Aorta (tissue), 5 donors: ENCODE measurements around the gene CPXM2. TPM values are rescaled to one million over a fixed set of nuclear protein-coding genes. Genes with fewer than 3 reads are reported as not detected.

Experiments used
- ATAC-seq: fragments of 200-7000 bp; cut with Tn5 transposase; one replicate; pipeline ENCODE4 v1.9.1; 2022; ENCODE audit warnings: moderate library complexity; ENCODE audit not compliant: low FRiP score
- DNase-seq, 2 donors: peaks; one replicate each; pipeline ENCODE4 v3.0.0-alpha.2; 2020
- H3K27ac ChIP-seq, 2 donors: one replicate each; pipeline ENCODE4 v1.5.1; 2013; ENCODE audit warnings: low read length in 2 of 2, mild to moderate bottlenecking in 2 of 2, moderate library complexity in 2 of 2, control low read depth in 1 of 2, inconsistent platforms in 1 of 2, low read depth in 1 of 2
- H3K27me3 ChIP-seq, 2 donors: one replicate each; pipeline ENCODE4 v1.6.1; 2013; ENCODE audit warnings: control low read depth in 1 of 2, low read length in 1 of 2, mild to moderate bottlenecking in 1 of 2, moderate library complexity in 1 of 2; ENCODE audit not compliant: insufficient read depth in 2 of 2, control insufficient read depth in 1 of 2
- H3K36me3 ChIP-seq, 2 donors: one replicate each; pipeline ENCODE4 v1.6.1; 2013; ENCODE audit warnings: control low read depth in 1 of 2, low read length in 1 of 2, mild to moderate bottlenecking in 1 of 2; ENCODE audit not compliant: insufficient read depth in 2 of 2, control insufficient read depth in 1 of 2
- H3K4me1 ChIP-seq, 2 donors: one replicate each; pipeline ENCODE4 v1.6.1; 2013; ENCODE audit warnings: low read length in 2 of 2, control low read depth in 1 of 2, mild to moderate bottlenecking in 1 of 2, moderate library complexity in 1 of 2; ENCODE audit not compliant: insufficient read depth in 2 of 2, control insufficient read depth in 1 of 2
- H3K4me3 ChIP-seq, 2 donors: one replicate each; pipeline ENCODE4 v1.5.1; 2013; ENCODE audit warnings: low read length in 2 of 2, control low read depth in 1 of 2, mild to moderate bottlenecking in 1 of 2
- H3K9me3 ChIP-seq: one replicate; pipeline ENCODE4 v1.6.1; 2013; ENCODE audit warnings: mild to moderate bottlenecking, low read length; ENCODE audit not compliant: control insufficient read depth
- WGBS, 2 donors: extraction: QIAGEN DNeasy Blood & Tissue Kit; methylation state at CpG; one replicate each; pipeline ENCODE4 v1.1.7; 2013; 5-methylcytosine and 5-hydroxymethylcytosine counted together
- intact Hi-C, 2 donors: fragments of 100-400 bp; cut with DNase I; formaldehyde crosslinking; loops; one replicate each; pipeline versions ENCODE4 v1.14.2 to v1.15.0; 2022
- polyA plus RNA-seq, 2 donors: library from polyadenylated mRNA; stranded (reverse); fragments of 200-250 nt; gene quantifications; one replicate each; pipeline ENCODE4 v1.2.3, GENCODE V29; 2013
- total RNA-seq, 2 donors: library from RNA; stranded (reverse); fragmentation: NEBNext Ultra II Directional; extraction: Animal tissue kit (Norgen Biotek cat#: 25700); gene quantifications; one replicate each; pipeline ENCODE4 v1.2.1, GENCODE V29; 2021
- donor health status: healthy with polysubstance abuse.
- donor health status: Bipolar disorder and iron deficiency.
- donor health status: DM: no; HTN: no; CAD: no.
- donor health status: DM: no; HTN: no; CAD: no.
- donor health status: DM: yes; HTN: yes; CAD: no.

CPXM2 gene
- total and polyA plus RNA-seq, 4 donors, result 43.8 to 169 (median 109) TPM

DNA sequence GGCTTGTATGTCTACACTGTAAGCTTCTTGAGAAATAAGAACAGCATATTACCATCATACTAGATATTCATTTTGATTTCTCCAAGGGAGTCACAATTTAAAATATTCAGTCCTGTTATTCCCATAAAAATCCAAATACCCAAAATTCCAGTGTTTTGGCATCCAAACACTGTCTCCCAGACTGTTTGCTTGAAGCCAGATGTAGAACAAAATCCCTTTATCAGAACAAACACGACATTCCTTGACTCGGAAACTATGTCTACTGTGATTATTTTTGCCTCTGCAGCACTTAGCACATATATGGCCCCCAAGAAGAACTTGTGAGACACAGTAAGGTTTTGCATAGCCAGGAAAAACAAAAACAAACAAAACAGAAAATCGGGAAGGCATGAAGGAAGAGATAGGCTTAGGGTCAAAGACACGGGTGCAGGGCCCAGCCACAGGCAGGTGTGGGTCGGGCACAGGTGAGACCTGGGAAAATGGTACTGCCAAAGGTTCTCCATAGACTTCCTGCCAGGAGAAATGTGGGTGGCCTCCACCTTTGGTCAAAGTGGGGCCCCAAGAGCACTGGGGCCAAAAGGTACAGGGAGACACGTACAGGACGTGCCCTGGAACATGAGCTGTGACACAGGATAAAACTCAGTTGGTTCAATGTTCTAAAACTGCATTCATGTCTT, 36.5 kb downstream of the CPXM2 start:
- Histone ChIP-seq H3K36me3 (no peaks in the 10 kb centered on the region), H3K9me3 (no peaks in the 10 kb centered on the region), H3K4me1 (peaks cover 2 to 3% of the 10 kb centered on the region in 2 donors), H3K27ac (peak overlapping the region in 1 of 2 donors; percentile 11), H3K27me3 (no peaks in the 10 kb centered on the region), H3K4me3 (no peak overlapping the region)
- 23 to 31% methylated on average over 7 of the region's 7 CpGs for WGBS, 2 donors
- no peak for ATAC-seq
- intact Hi-C loops, result loop anchor here in 1 of 2 donors (5.0 kb wide), 2 partner anchors 37 to 53 kb away; partner anchors contain the start of gene CPXM2
- no peak for DNase-seq

DNA sequence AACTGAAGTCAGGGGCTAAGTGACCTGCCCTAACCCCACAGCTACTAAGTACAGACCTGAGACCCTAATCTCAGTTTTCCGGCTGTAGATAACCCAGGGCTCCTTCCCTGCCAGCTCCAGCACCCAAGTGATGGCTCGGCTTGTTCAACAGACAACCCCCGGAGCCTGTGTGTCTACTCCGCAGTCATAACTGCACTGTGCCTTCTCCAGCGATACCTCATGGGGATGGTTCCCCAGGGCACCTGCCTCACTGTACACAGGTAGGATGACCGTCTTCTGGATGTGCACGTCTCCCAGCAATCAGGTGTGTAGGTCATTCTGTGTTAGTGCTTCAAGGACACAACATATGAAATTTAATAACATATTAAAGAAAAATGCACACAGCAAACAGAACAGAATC, 37.1 kb downstream of the CPXM2 start:
- intact Hi-C loops, result loop anchor here in 1 of 2 donors (5.0 kb wide), 1 partner anchor 33 kb away; no protein-coding TSS in a partner anchor
- Histone ChIP-seq H3K9me3 (no peaks in the 10 kb centered on the region), H3K4me3 (no peak overlapping the region), H3K36me3 (no peaks in the 10 kb centered on the region), H3K27me3 (no peaks in the 10 kb centered on the region), H3K27ac (peak overlapping the region in 1 of 2 donors; percentile 1), H3K4me1 (peaks cover 2 to 5% of the 10 kb centered on the region in 2 donors)
- WGBS, 2 donors, result 45 to 58% methylated on average over 7 of the region's 7 CpGs
- ATAC-seq, result no peak
- no peak for DNase-seq

DNA sequence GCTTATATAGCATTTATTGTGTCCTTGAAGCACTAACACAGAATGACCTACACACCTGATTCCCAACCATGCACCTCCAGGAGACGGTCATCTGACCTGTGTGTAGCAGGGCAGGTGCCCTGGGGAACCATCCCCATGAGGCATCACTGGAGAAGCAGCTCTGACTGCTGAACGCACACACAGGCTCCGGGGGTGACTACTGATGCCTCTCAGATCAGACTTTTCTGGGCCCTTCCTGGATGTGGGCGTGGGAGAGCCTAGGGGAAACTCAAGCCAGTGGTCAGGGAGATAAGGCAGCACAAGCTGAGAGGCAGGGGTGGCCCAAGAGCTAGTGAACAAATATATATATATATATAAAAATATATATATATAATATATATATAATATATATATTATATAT, 37.6 kb downstream of the CPXM2 start:
- 55% methylated on average over 4 of the region's 4 CpGs for WGBS, 2 donors
- ATAC-seq (no peak), DNase-seq (no peak)
- no peaks in the 10 kb centered on the region for H3K9me3 ChIP-seq
- H3K27me3 ChIP-seq, result no peaks in the 10 kb centered on the region
- H3K27ac ChIP-seq, result no peak overlapping the region
- H3K4me3 ChIP-seq, result no peak overlapping the region
- H3K4me1 ChIP-seq, result peaks cover 2 to 5% of the 10 kb centered on the region in 2 donors
- no peaks in the 10 kb centered on the region for H3K36me3 ChIP-seq
- intact Hi-C loops, result loop anchor here in 1 of 2 donors (5.0 kb wide), 1 partner anchor 33 kb away; no protein-coding TSS in a partner anchor

DNA sequence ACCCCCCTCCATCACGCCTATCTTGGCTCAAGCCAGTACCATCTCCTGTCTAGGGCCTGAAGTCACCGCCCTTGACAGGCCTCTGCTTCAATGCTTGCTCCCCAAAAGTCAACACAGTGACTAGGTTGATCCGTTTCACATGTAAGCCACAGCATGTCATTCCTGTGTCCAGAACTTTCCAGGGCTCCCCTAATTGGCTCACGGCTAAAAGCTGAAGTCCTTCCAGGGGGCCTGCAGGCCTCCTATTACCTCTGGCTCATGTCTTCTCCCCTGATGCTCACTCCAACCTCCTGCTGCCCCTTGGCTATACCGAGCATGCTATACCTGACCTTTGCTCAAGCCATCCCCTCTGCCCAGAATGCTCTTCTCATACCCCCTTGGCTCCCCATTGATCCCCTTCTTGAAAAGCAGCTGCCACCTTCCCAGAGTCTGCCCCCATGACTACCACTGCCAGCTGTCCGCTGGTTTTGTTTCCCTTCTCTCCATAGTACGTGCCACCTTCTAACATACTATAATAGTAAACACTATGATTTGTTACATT, 39.1 kb downstream of the CPXM2 start:
- H3K4me1 ChIP-seq, result peaks cover 2 to 7% of the 10 kb centered on the region in 2 donors
- DNase-seq (no peak), ATAC-seq (no peak)
- no peaks in the 10 kb centered on the region for H3K27me3 ChIP-seq
- H3K4me3 ChIP-seq, result no peak overlapping the region
- H3K27ac ChIP-seq, result no peak overlapping the region
- intact Hi-C loops, result loop anchor here in 1 of 2 donors (5.0 kb wide), 1 partner anchor 35 kb away; no protein-coding TSS in a partner anchor
- no peaks in the 10 kb centered on the region for H3K9me3 ChIP-seq
- WGBS, 2 donors, result 91 to 93% methylated on average over 7 of the region's 7 CpGs
- no peaks in the 10 kb centered on the region for H3K36me3 ChIP-seq

DNA sequence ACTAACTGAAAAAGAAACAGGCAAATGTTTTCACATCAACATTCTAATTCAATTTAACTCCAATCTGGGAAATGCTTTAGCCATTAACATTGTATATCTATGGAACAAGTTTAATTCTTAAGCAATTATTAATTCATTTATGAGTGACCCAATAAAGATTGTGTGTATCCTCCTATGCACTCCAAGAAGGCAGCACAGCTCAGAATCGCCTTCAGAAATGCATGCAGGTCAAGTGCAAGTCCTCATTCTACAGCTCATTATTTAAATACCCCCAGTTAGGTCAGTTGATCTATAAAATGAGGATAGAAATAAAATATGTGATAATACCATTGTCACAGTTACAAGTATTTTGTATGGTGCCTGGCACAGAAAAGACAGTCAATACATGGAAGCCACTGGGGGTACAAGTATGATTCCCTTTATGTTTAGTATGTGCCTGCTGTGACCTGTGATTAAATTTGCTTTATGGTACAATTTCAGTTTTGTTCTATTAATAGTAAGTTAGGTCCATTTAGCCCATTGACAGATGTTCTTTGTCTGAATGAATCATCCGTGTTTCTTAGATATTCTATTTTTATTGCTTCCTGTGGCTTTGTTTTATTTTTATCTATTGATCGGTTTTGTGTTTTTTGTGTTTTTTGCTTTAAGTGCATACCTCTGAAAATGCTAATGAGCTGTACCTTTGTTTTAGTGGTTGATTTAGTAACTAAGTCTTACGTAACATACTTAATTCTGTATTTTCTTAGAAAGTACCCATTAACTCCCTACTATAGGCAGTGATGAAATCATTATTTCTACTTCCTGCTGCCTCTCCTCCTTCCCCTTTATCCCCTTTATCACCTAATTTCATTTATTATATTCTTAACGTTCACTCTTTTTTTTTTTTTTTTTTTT, 42.8 kb downstream of the CPXM2 start:
- Histone ChIP-seq H3K9me3 (no peaks in the 10 kb centered on the region), H3K27me3 (no peaks in the 10 kb centered on the region), H3K36me3 (no peaks in the 10 kb centered on the region), H3K4me3 (no peak overlapping the region), H3K4me1 (peaks cover 2 to 10% of the 10 kb centered on the region in 2 donors), H3K27ac (no peak overlapping the region)
- 49 to 55% methylated on average over 5 of the region's 5 CpGs for WGBS, 2 donors
- intact Hi-C loops, result no loop called here
- ATAC-seq (no peak), DNase-seq (no peak)

DNA sequence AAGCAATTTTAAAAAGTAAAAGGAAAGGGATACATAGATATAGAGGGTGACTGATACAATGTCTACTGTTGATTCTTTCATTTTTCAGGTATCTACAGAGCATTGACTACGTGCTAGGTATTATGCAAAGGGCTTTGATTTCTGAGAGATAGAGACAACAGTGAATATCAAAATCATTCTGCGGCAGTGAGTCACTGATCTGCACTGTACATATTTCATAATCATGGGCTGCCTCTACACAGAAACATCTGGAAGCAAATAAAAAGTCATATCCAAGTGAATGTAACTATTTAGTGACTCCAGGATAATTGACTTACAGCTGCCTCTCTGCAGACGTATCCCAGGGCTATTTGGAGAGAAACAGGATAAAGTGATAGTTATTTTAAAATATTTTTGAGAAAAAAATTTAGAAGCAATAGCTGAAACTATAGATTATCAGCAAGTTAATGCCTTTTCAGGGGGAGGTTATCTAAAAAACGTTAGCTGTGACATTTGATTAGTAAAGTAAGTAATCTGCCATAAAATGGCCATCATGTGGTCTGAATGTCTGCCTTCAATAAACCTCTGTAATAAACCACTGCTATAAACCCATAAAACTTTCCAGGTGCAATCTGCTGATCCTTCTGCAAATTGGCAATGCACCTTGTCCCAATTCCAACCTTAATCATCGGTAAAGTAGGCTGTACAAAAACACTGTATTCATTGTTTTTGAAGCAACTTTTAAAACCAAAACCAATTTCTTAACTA, 43.7 kb downstream of the CPXM2 start:
- WGBS, 2 donors, result 32 to 34% methylated on average over 5 of the region's 5 CpGs
- no peak overlapping the region for H3K27ac ChIP-seq
- DNase-seq (no peak), ATAC-seq (peak; percentile 65)
- H3K9me3 ChIP-seq, result no peaks in the 10 kb centered on the region
- no peaks in the 10 kb centered on the region for H3K36me3 ChIP-seq
- intact Hi-C loops, result no loop called here
- H3K4me3 ChIP-seq, result no peak overlapping the region
- peaks cover 2 to 10% of the 10 kb centered on the region in 2 donors for H3K4me1 ChIP-seq
- no peaks in the 10 kb centered on the region for H3K27me3 ChIP-seq

DNA sequence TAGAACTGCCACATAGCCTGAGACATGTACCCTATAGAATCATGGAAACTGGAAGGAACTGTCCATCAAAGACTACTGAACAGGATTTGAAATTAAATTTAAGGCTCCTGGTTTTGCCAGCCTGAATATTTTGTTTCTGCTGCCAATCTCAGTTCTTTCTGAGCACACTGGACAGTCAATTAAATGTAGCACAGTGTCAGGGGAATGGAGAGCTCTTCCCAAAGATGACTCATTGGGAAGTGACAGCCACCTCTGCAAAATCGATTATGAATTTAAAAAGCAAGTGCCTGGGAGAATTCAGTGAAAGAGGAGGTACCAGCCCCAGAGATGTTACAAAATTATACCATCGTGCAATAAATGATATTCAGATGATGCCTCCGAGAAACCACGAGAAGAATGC, 47.8 kb downstream of the CPXM2 start:
- Histone ChIP-seq H3K4me3 (no peak overlapping the region), H3K9me3 (no peaks in the 10 kb centered on the region), H3K36me3 (peaks cover 0 to 3% of the 10 kb centered on the region in 2 donors), H3K4me1 (peaks cover 0 to 8% of the 10 kb centered on the region in 2 donors), H3K27me3 (no peaks in the 10 kb centered on the region), H3K27ac (peak overlapping the region in 1 of 2 donors; percentile 33)
- WGBS, 2 donors, result 90 to 93% methylated on average over 4 of the region's 4 CpGs
- ATAC-seq, result no peak
- DNase-seq, result no peak
- intact Hi-C loops, result no loop called here

DNA sequence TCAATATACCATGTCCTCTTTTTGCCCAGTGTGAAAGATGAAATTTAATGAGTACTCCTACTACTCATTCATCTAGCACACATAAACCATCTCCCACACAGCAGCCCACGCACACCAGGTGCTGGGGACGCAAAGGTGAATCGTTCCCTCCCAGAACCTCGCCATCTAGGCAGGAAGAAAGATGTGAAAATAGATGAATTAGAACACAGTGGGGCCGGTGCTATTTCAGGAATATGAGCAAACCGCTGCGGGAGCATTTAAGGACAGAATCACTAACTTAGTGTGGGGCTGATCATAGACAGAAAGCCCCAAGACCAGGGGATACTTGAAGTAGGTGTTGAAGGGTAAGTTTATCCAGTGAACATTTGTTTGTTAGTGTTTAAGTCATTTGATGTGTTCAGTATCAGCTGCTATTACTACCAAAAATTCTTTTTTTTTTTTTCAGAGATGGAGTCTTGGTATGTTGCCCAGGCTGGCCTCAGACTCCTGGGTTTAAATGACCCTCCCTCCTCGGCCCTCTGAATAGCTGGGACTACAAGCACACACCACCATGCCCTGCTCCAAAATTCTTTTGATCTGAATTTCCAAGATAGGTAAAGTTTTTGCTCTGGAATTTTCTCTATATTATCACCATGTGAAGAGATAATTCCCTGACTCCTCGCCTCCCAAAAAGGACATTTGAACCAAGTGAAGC, 48.8 kb downstream of the CPXM2 start:
- no peaks in the 10 kb centered on the region for H3K27me3 ChIP-seq
- no peak overlapping the region for H3K4me3 ChIP-seq
- H3K36me3 ChIP-seq, result peaks cover 0 to 3% of the 10 kb centered on the region in 2 donors
- H3K4me1 ChIP-seq, result peaks cover 0 to 4% of the 10 kb centered on the region in 2 donors
- intact Hi-C loops, result no loop called here
- no peak overlapping the region for H3K27ac ChIP-seq
- DNase-seq, result no peak
- WGBS, 2 donors, result 21 to 35% methylated on average over 9 of the region's 9 CpGs
- no peaks in the 10 kb centered on the region for H3K9me3 ChIP-seq
- peak; percentile 44 for ATAC-seq
